MCF 10A (cell line): ENCODE measurements around the gene ABCC5. TPM values are rescaled to one million over a fixed set of nuclear protein-coding genes. Genes with fewer than 3 reads are reported as not detected.

Experiments
- BruUV-seq: library from RNA; stranded (reverse); fragments of 400-500 nt; replicated peaks from 2 replicates; lab custom pipeline; 2021; lab: Mats Ljungman, UMichigan
- CTCF ChIA-PET: fragments of 300-600 bp; sonication (Branson Sonifier 250); formaldehyde crosslinking; extraction: SDS; loops from one replicate; lab custom pipeline; 2021; ENCODE audit warnings: antibody characterized with exemption, inconsistent platforms; lab: Yijun Ruan, JAX
- POLR2A ChIA-PET: fragments of 300-600, 350-650 bp; sonication (Branson Sonifier 250); formaldehyde crosslinking; extraction: SDS; loops from one replicate; lab custom pipeline; 2020; ENCODE audit warnings: antibody characterized with exemption, inconsistent platforms; lab: Yijun Ruan, JAX
- DNase-seq: peaks from one replicate; pipeline ENCODE4 v3.0.0-alpha.2; 2018; ENCODE audit not compliant: unreplicated experiment
- H3K27ac Mint-ChIP-seq: one replicate; pipeline ENCODE4 v1.8.0; 2022; ENCODE audit warnings: mild to moderate bottlenecking, low read depth, mixed read lengths; ENCODE audit not compliant: unreplicated experiment
- H3K27me3 Mint-ChIP-seq: one replicate; pipeline ENCODE4 v1.8.0; 2022; ENCODE audit warnings: mixed read lengths; ENCODE audit not compliant: insufficient read depth, unreplicated experiment
- H3K36me3 Mint-ChIP-seq: one replicate; pipeline ENCODE4 v1.8.0; 2022; ENCODE audit warnings: mild to moderate bottlenecking, moderate library complexity, mixed read lengths; ENCODE audit not compliant: insufficient read depth, unreplicated experiment
- H3K4me1 Mint-ChIP-seq: one replicate; pipeline ENCODE4 v1.8.0; 2022; ENCODE audit warnings: mixed read lengths; ENCODE audit not compliant: insufficient read depth, unreplicated experiment
- H3K4me3 Mint-ChIP-seq: one replicate; pipeline ENCODE4 v1.8.0; 2022; ENCODE audit warnings: mild to moderate bottlenecking, moderate library complexity, mixed read lengths; ENCODE audit not compliant: unreplicated experiment
- H3K9me3 Mint-ChIP-seq: one replicate; pipeline ENCODE4 v1.8.0; 2022; ENCODE audit warnings: mixed read lengths; ENCODE audit not compliant: unreplicated experiment
- CTCF ChIP-seq: fragments of 200-600 bp; IDR thresholded peaks from one replicate; pipeline ENCODE4 v1.8.0; 2022; ENCODE audit warnings: antibody characterized with exemption, mild to moderate bottlenecking; ENCODE audit not compliant: unreplicated experiment
- intact Hi-C: fragments of 100-400 bp; cut with micrococcal nuclease; formaldehyde crosslinking; loops from 2 replicates; pipeline ENCODE4 v1.14.1; 2022
- total RNA-seq: library from RNA; stranded (reverse); gene quantifications from 2 replicates; pipeline ENCODE4 v1.2.3, GENCODE V29; 2022

ABCC5 gene
- total RNA-seq, 1 experiment from 2014 or later, result 16.5 TPM

GRCh38 chr3:183920416-183920815 lies 97.3 kb downstream of the ABCC5 start:
- no peak for DNase-seq
- BruUV-seq, result no TSS peak
- intact Hi-C loops, result no loop called here

GRCh38 chr3:183918178-183918577 lies 99.5 kb downstream of the ABCC5 start:
- no peak for DNase-seq
- TF ChIP-seq CTCF, result no peak
- no peak overlapping the region for H3K27ac Mint-ChIP-seq
- no TSS peak for BruUV-seq
- intact Hi-C loops, result no loop called here
- H3K36me3 Mint-ChIP-seq, result peaks cover 20% of the 10 kb centered on the region
- CTCF ChIA-PET, result interaction anchor here (0.6 to 1.7 kb wide), 7 partner anchors 10 to 258 kb away, joined by 3 to 7 read pairs (median 3); no protein-coding TSS in a partner anchor
- H3K9me3 Mint-ChIP-seq, result no peaks in the 10 kb centered on the region
- H3K27me3 Mint-ChIP-seq, result no peaks in the 10 kb centered on the region
- no peaks in the 10 kb centered on the region for H3K4me1 Mint-ChIP-seq
- POLR2A ChIA-PET, result interaction anchor here (1.0 to 1.2 kb wide), 2 partner anchors 23 to 88 kb away, joined by 3 to 4 read pairs; no protein-coding TSS in a partner anchor
- H3K4me3 Mint-ChIP-seq, result no peak overlapping the region

More at GRCh38 chr3:183920416-183920815, 97.3 kb downstream of the ABCC5 start:
- peaks cover 34% of the 10 kb centered on the region for H3K36me3 Mint-ChIP-seq
- peaks cover 12% of the 10 kb centered on the region for H3K4me1 Mint-ChIP-seq
- ChIA-PET CTCF (interaction anchor here (0.7 kb wide), 1 partner anchor 320 kb away, joined by 3 read pairs; no protein-coding TSS in a partner anchor), POLR2A (interaction anchor here (1.1 kb wide), 1 partner anchor 9 kb away, joined by 4 read pairs; no protein-coding TSS in a partner anchor)
- no peak overlapping the region for H3K4me3 Mint-ChIP-seq
- H3K27ac Mint-ChIP-seq, result no peak overlapping the region
- no peaks in the 10 kb centered on the region for H3K9me3 Mint-ChIP-seq
- TF ChIP-seq CTCF, result no peak
- no peaks in the 10 kb centered on the region for H3K27me3 Mint-ChIP-seq

GRCh38 chr3:183917776-183918175 lies 99.9 kb downstream of the ABCC5 start:
- Mint-ChIP-seq H3K27me3 (no peaks in the 10 kb centered on the region), H3K27ac (no peak overlapping the region), H3K4me3 (no peak overlapping the region), H3K9me3 (no peaks in the 10 kb centered on the region), H3K4me1 (no peaks in the 10 kb centered on the region), H3K36me3 (peaks cover 16% of the 10 kb centered on the region)
- TF ChIP-seq CTCF, result no peak
- ChIA-PET CTCF (interaction anchor here (0.6 to 1.7 kb wide), 7 partner anchors 10 to 455 kb away, joined by 3 to 7 read pairs (median 3); no protein-coding TSS in a partner anchor), POLR2A (no interaction called here)
- intact Hi-C loops, result no loop called here
- no peak for DNase-seq
- no TSS peak for BruUV-seq

GRCh38 chr3:183914856-183915255 lies 102.8 kb downstream of the ABCC5 start:
- ChIA-PET CTCF (interaction anchor here (0.7 kb wide), 2 partner anchors 11 to 626 kb away, joined by 3 to 4 read pairs; no protein-coding TSS in a partner anchor), POLR2A (interaction anchor here (0.9 kb wide), 1 partner anchor 91 kb away, joined by 3 read pairs; no protein-coding TSS in a partner anchor)
- H3K36me3 Mint-ChIP-seq, result peaks cover 7% of the 10 kb centered on the region
- no peak for TF ChIP-seq CTCF
- intact Hi-C loops, result no loop called here
- H3K4me3 Mint-ChIP-seq, result no peak overlapping the region
- no TSS peak for BruUV-seq
- H3K9me3 Mint-ChIP-seq, result no peaks in the 10 kb centered on the region
- H3K27ac Mint-ChIP-seq, result no peak overlapping the region
- no peaks in the 10 kb centered on the region for H3K27me3 Mint-ChIP-seq
- H3K4me1 Mint-ChIP-seq, result no peaks in the 10 kb centered on the region
- DNase-seq, result no peak
